Embryonic facial prominence (tissue), 1 donor: ENCODE measurements around the gene NKX6-1.
A peak's percentile ranks its signal among the peaks of the same experiment; 100 is the strongest.

ENCODE experiments used
- DNase-seq: peaks from one replicate; pipeline ENCODE4 v3.0.0-alpha.2; 2016; ENCODE audit errors: extremely low spot score

Gene NKX6-1

GRCh38 chr4:84498935-84499623 is at the start of gene NKX6-1:
NKX6-1 (minus strand) TSS chr4:84499292; CDS start chr4:84498228, 1,064 bp downstream.
- no peak for DNase-seq

GRCh38 chr4:84547211-84547610 is 48.1 kb upstream of the NKX6-1 start:
- DNase-seq, result no peak

- no peak for DNase-seq
Measured at GRCh38 chr4:84545093-84545492, 46.0 kb upstream of the NKX6-1 start.

- no peak for DNase-seq
Measured at GRCh38 chr4:84535901-84536300, 36.8 kb upstream of the NKX6-1 start.

- DNase-seq, result no peak
Measured at GRCh38 chr4:84531689-84532088, 32.6 kb upstream of the NKX6-1 start.

- DNase-seq, result no peak
Measured at GRCh38 chr4:84530871-84531270, 31.8 kb upstream of the NKX6-1 start.

- DNase-seq, result no peak
Measured at GRCh38 chr4:84530454-84530853, 31.4 kb upstream of the NKX6-1 start.

- no peak for DNase-seq
Measured at GRCh38 chr4:84529169-84529751, 30.2 kb upstream of the NKX6-1 start.

GRCh38 chr4:84527391-84527790 is 28.3 kb upstream of the NKX6-1 start:
- no peak for DNase-seq

- DNase-seq, result no peak
Measured at GRCh38 chr4:84515075-84515474, 16.0 kb upstream of the NKX6-1 start.

- DNase-seq, result no peak
Measured at GRCh38 chr4:84512277-84512676, 13.2 kb upstream of the NKX6-1 start.

GRCh38 chr4:84511703-84512102 is 12.6 kb upstream of the NKX6-1 start:
- no peak for DNase-seq

GRCh38 chr4:84507941-84508340 is 8.8 kb upstream of the NKX6-1 start:
- DNase-seq, result no peak

- DNase-seq, result no peak
Measured at GRCh38 chr4:84504821-84505220, 5.7 kb upstream of the NKX6-1 start.

- peak; percentile 68 for DNase-seq
Measured at GRCh38 chr4:84503495-84504437, 4.7 kb upstream of the NKX6-1 start.

- DNase-seq, result no peak
Measured at GRCh38 chr4:84502955-84503373, 3.9 kb upstream of the NKX6-1 start.

- DNase-seq, result no peak
Measured at GRCh38 chr4:84502333-84502954, 3.4 kb upstream of the NKX6-1 start.

- no peak for DNase-seq
Measured at GRCh38 chr4:84501721-84502267, 2.7 kb upstream of the NKX6-1 start.

GRCh38 chr4:84501202-84501503 is 2.1 kb upstream of the NKX6-1 start:
- DNase-seq, result no peak

- no peak for DNase-seq
Measured at GRCh38 chr4:84500386-84501201, 1.5 kb upstream of the NKX6-1 start.

- DNase-seq, result no peak
Measured at GRCh38 chr4:84499624-84499982, 511 bp upstream of the NKX6-1 start.
